ENCODE data around the gene SMG7.

DNA sequence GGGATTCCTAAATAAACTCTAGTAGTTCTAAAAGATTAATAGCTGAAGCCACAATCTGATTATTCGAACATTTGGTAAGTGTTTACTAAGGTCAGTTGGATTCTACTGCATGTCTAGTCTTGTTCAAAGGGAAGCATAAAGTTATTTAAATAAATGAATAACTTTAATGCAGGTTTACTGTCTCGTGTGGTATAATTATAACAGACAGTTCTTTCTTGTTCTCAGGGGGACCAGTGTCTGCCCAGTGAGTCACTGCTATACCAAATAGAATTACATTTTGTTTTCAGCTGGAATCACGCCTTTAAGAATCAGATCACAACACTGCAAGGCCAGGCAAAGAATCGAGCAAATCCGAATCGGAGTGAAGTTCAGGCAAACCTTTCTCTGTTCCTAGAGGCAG is 45.1 kb downstream of the SMG7 start:
- TF ChIP-seq, protein P1, sequence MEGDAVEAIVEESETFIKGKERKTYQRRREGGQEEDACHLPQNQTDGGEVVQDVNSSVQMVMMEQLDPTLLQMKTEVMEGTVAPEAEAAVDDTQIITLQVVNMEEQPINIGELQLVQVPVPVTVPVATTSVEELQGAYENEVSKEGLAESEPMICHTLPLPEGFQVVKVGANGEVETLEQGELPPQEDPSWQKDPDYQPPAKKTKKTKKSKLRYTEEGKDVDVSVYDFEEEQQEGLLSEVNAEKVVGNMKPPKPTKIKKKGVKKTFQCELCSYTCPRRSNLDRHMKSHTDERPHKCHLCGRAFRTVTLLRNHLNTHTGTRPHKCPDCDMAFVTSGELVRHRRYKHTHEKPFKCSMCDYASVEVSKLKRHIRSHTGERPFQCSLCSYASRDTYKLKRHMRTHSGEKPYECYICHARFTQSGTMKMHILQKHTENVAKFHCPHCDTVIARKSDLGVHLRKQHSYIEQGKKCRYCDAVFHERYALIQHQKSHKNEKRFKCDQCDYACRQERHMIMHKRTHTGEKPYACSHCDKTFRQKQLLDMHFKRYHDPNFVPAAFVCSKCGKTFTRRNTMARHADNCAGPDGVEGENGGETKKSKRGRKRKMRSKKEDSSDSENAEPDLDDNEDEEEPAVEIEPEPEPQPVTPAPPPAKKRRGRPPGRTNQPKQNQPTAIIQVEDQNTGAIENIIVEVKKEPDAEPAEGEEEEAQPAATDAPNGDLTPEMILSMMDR (IDR thresholded peaks at IDR 0.05) = no peak
- no peak for TF ChIP-seq POLR2A (IDR thresholded peaks at IDR 0.05)
